K562 (cell line): ENCODE measurements around the gene DUSP21.

ENCODE experiments used
- MXI1 ChIP-seq: IDR thresholded peaks from 2 replicates; pipeline ENCODE4 v1.6.1; 2011; ENCODE audit warnings: low read depth, mild to moderate bottlenecking, improper control_type of control experiment, low read length
- POLR2AphosphoS5 ChIP-seq: IDR thresholded peaks from 2 replicates; pipeline ENCODE4 v1.6.1; 2011; ENCODE audit warnings: mild to moderate bottlenecking, low read depth, low read length, moderate library complexity; ENCODE audit not compliant: control insufficient read depth, insufficient read depth
- RHOXF2B ChIP-seq: fragments of 250-450 bp; sonication (Bioruptor Pico); conservative IDR thresholded peaks from 2 replicates; pipeline ENCODE4 v1.5.1; 2021
- ZNF263 ChIP-seq: sonication (generic); formaldehyde crosslinking; IDR thresholded peaks from 2 replicates; pipeline ENCODE4 v1.8.0; 2022; ENCODE audit warnings: mild to moderate bottlenecking, missing genetic modification reagents, borderline replicate concordance
- TF ChIP-seq, protein P1 (sequence below), 3 experiments: IDR thresholded peaks in 2 of 3; conservative IDR thresholded peaks in 1 of 3; 2 replicates each; pipeline ENCODE4 v1.5.1; 2011 to 2012; ENCODE audit warnings: low read length in 3 of 3, mild to moderate bottlenecking in 3 of 3, control low read depth in 2 of 3, improper control_type of control experiment in 1 of 3, inconsistent platforms in 1 of 3, low read depth in 1 of 3, mixed read lengths in 1 of 3, moderate library complexity in 1 of 3; ENCODE audit not compliant: insufficient read depth in 2 of 3
- TF ChIP-seq, protein P2 (sequence below): fragments of 450-650 bp; IDR thresholded peaks from 2 replicates; pipeline ENCODE4 v1.7.0; 2016; ENCODE audit warnings: borderline replicate concordance
- TF ChIP-seq, protein P3 (sequence below): fragments of 250-450 bp; sonication (Bioruptor Pico); IDR thresholded peaks from 2 replicates; pipeline ENCODE4 v1.5.0; 2020; ENCODE audit warnings: mild to moderate bottlenecking

DNA sequence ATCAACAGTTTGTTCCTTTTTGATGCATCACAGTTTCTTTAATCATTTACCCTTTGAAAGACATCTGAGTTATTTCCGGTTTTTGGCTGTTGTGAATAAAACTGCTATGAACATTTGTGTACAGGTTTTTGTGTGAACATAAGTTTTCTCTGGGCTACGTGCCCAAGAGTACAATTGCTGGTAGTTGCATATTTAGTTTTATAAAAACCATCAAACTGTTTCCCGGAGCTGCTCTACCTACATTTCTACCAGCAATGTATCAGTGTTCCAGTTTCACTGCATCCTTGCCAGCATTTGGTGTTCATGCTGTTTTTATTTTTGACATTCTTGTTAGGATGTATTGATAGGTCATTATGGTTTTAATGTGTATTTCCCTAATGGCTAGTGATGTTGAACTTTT is 46.4 kb downstream of the DUSP21 start:
- TF ChIP-seq MXI1 (no peak), RHOXF2B (CRISPR knock-in tag) (no peak), POLR2AphosphoS5 (no peak), ZNF263 (CRISPR knock-in tag) (no peak)
- TF ChIP-seq, protein P1, sequence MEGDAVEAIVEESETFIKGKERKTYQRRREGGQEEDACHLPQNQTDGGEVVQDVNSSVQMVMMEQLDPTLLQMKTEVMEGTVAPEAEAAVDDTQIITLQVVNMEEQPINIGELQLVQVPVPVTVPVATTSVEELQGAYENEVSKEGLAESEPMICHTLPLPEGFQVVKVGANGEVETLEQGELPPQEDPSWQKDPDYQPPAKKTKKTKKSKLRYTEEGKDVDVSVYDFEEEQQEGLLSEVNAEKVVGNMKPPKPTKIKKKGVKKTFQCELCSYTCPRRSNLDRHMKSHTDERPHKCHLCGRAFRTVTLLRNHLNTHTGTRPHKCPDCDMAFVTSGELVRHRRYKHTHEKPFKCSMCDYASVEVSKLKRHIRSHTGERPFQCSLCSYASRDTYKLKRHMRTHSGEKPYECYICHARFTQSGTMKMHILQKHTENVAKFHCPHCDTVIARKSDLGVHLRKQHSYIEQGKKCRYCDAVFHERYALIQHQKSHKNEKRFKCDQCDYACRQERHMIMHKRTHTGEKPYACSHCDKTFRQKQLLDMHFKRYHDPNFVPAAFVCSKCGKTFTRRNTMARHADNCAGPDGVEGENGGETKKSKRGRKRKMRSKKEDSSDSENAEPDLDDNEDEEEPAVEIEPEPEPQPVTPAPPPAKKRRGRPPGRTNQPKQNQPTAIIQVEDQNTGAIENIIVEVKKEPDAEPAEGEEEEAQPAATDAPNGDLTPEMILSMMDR (IDR thresholded peaks at IDR 0.05 in 2 of 3, conservative IDR thresholded peaks at IDR 0.05 in 1 of 3; ENCODE audit: insufficient read depth in 2 of 3, low read depth in 1 of 3, low read length in 3 of 3): no peak
- TF ChIP-seq, protein P2, sequence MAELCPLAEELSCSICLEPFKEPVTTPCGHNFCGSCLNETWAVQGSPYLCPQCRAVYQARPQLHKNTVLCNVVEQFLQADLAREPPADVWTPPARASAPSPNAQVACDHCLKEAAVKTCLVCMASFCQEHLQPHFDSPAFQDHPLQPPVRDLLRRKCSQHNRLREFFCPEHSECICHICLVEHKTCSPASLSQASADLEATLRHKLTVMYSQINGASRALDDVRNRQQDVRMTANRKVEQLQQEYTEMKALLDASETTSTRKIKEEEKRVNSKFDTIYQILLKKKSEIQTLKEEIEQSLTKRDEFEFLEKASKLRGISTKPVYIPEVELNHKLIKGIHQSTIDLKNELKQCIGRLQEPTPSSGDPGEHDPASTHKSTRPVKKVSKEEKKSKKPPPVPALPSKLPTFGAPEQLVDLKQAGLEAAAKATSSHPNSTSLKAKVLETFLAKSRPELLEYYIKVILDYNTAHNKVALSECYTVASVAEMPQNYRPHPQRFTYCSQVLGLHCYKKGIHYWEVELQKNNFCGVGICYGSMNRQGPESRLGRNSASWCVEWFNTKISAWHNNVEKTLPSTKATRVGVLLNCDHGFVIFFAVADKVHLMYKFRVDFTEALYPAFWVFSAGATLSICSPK: no peak
- TF ChIP-seq, protein P3, sequence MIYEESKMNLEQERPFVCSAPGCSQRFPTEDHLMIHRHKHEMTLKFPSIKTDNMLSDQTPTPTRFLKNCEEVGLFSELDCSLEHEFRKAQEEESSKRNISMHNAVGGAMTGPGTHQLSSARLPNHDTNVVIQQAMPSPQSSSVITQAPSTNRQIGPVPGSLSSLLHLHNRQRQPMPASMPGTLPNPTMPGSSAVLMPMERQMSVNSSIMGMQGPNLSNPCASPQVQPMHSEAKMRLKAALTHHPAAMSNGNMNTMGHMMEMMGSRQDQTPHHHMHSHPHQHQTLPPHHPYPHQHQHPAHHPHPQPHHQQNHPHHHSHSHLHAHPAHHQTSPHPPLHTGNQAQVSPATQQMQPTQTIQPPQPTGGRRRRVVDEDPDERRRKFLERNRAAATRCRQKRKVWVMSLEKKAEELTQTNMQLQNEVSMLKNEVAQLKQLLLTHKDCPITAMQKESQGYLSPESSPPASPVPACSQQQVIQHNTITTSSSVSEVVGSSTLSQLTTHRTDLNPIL (CRISPR knock-in tag): no peak
